HepG2 (cell line): ENCODE results near the gene PPAN. TPM values are rescaled to one million over a fixed set of nuclear protein-coding genes. Genes with fewer than 3 reads are reported as not detected.

ENCODE experiments used
- ATAC-seq: fragments of 200-7000 bp; cut with Tn5 transposase; 3 replicates; pipeline ENCODE4 v1.9.1; 2020; ENCODE audit warnings: mild to moderate bottlenecking, moderate library complexity
- BruUV-seq: library from RNA; stranded (reverse); fragments of 400-500 nt; replicated peaks from 2 replicates; lab custom pipeline; 2021; lab: Mats Ljungman, UMichigan
- CTCF ChIA-PET: fragments of 300-600 bp; formaldehyde crosslinking; extraction: SDS; loops from one replicate; lab custom pipeline; 2021; ENCODE audit warnings: low total read pairs, inconsistent platforms, low intra/inter-chr PET ratio; lab: Yijun Ruan, JAX
- POLR2A ChIA-PET: fragments of 350-600 bp; sonication (Branson Sonifier 250); formaldehyde crosslinking; loops from one replicate; lab custom pipeline; 2020; ENCODE audit warnings: antibody characterized with exemption, inconsistent platforms; lab: Yijun Ruan, JAX
- DNase-seq: peaks from one replicate; pipeline ENCODE4 v3.0.0-alpha.2; 2015; ENCODE audit warnings: low spot score
- FAIRE-seq: peaks from 3 replicates; lab custom pipeline; 2011; peaks lifted over from hg19 to GRCh38; lab: Jason Lieb, UNC
- H2AFZ ChIP-seq: one replicate; pipeline ENCODE4 v1.6.1; 2011; ENCODE audit warnings: low read length, inconsistent platforms
- H3K27ac ChIP-seq: fragments of 300-600 bp; 3 replicates; pipeline ENCODE4 v1.8.0; 2011; ENCODE audit warnings: mixed run types, mild to moderate bottlenecking, mixed read lengths, low read length, inconsistent platforms; ENCODE audit not compliant: insufficient read depth; ENCODE audit errors: extremely low read length
- H3K27me3 ChIP-seq, 2 experiments: fragments of 200-600 bp in 1 of 2; 2 replicates in 1 of 2; 3 replicates in 1 of 2; pipeline versions ENCODE4 v1.6.0 to v1.8.0; 2011; ENCODE audit warnings: low read length in 2 of 2, mild to moderate bottlenecking in 2 of 2, moderate library complexity in 2 of 2, inconsistent platforms in 1 of 2; ENCODE audit not compliant: insufficient read depth in 2 of 2, control insufficient read depth in 1 of 2
- H3K36me3 ChIP-seq, 2 experiments: fragments of 200-600 bp in 1 of 2; replicated peaks in 1 of 2; 2 replicates in 1 of 2; 3 replicates in 1 of 2; pipeline versions ENCODE4 v1.5.1 to v1.8.0; 2011; ENCODE audit warnings: low read length in 2 of 2, inconsistent platforms in 1 of 2; ENCODE audit not compliant: insufficient read depth in 2 of 2, control insufficient read depth in 1 of 2
- H3K4me1 ChIP-seq: 2 replicates; pipeline ENCODE4 v1.5.1; 2012; ENCODE audit warnings: low read length, inconsistent platforms; ENCODE audit not compliant: insufficient read depth
- H3K4me2 ChIP-seq: 2 replicates; pipeline ENCODE4 v1.6.0; 2011; ENCODE audit warnings: low read depth, low read length, inconsistent platforms
- H3K4me3 ChIP-seq, 3 experiments: fragments of 200-600 bp in 1 of 3; sonication (generic), shearing (Covaris generic) in 1 of 3; replicated peaks in 1 of 3; 2 replicates each; pipeline ENCODE4 v1.5.1; 2011 to 2016; ENCODE audit warnings: low read length in 3 of 3, inconsistent platforms in 2 of 3, low read depth in 2 of 3, mild to moderate bottlenecking in 2 of 3, control low read depth in 1 of 3, mixed read lengths in 1 of 3; ENCODE audit not compliant: insufficient read depth in 1 of 3
- H3K79me2 ChIP-seq: one replicate; pipeline ENCODE4 v1.6.1; 2011; ENCODE audit warnings: low read length, inconsistent platforms; ENCODE audit not compliant: insufficient read depth
- H3K9ac ChIP-seq: 2 replicates; pipeline ENCODE4 v1.6.0; 2011; ENCODE audit warnings: mild to moderate bottlenecking, low read depth, low read length, inconsistent platforms; ENCODE audit not compliant: insufficient read depth
- H3K9me3 ChIP-seq: 2 replicates; pipeline ENCODE4 v1.5.1; 2012; ENCODE audit warnings: mild to moderate bottlenecking, low read length
- H4K20me1 ChIP-seq: 2 replicates; pipeline ENCODE4 v1.6.0; 2011; ENCODE audit warnings: inconsistent platforms, mild to moderate bottlenecking, low read length, moderate library complexity; ENCODE audit not compliant: insufficient read depth
- KLF13 ChIP-seq: sonication (generic); formaldehyde crosslinking; IDR thresholded peaks from 2 replicates; pipeline ENCODE4 v1.4.0; 2020; ENCODE audit warnings: mild to moderate bottlenecking, missing genetic modification reagents
- NFATC3 ChIP-seq: sonication (generic); formaldehyde crosslinking; IDR thresholded peaks from 2 replicates; pipeline ENCODE4 v1.5.1; 2020; ENCODE audit warnings: mild to moderate bottlenecking, missing genetic modification reagents
- PHF8 ChIP-seq: sonication (generic); formaldehyde crosslinking; IDR thresholded peaks from 2 replicates; pipeline ENCODE4 v1.5.0; 2020; ENCODE audit warnings: missing genetic modification reagents
- ZMYM3 ChIP-seq: sonication (generic); formaldehyde crosslinking; IDR thresholded peaks from 2 replicates; pipeline ENCODE4 v1.5.1; 2020; ENCODE audit warnings: mild to moderate bottlenecking, missing genetic modification reagents
- ZNF121 ChIP-seq: sonication (generic); formaldehyde crosslinking; IDR thresholded peaks from 2 replicates; pipeline ENCODE4 v1.5.0; 2020; ENCODE audit warnings: mild to moderate bottlenecking, missing genetic modification reagents
- ZNF562 ChIP-seq: sonication (generic); formaldehyde crosslinking; IDR thresholded peaks from 2 replicates; pipeline ENCODE4 v1.8.0; 2022; ENCODE audit warnings: missing genetic modification reagents, borderline replicate concordance
- ZNF768 ChIP-seq: sonication (generic); formaldehyde crosslinking; IDR thresholded peaks from 2 replicates; pipeline ENCODE4 v1.4.0; 2020; ENCODE audit warnings: missing genetic modification reagents
- WGBS: methylation state at CpG from one replicate; pipeline ENCODE4 v1.1.6; 2017; ENCODE audit warnings: low lambda C conversion rate; 5-methylcytosine and 5-hydroxymethylcytosine counted together
- in situ Hi-C: cut with HindIII; loops from 2 replicates; pipeline ENCODE4 v1.10.0; 2017; ENCODE audit warnings: low pct_unique_long_range_greater_than_20kb; ENCODE audit not compliant: extremely low pct_ligation_motif_present
- intact Hi-C: fragments of 100-400 bp; cut with micrococcal nuclease; formaldehyde crosslinking; loops from one replicate; pipeline ENCODE4 v1.10.0; 2022; ENCODE audit not compliant: unreplicated experiment
- polyA plus RNA-seq, 8 experiments: library from polyadenylated mRNA; depleted of rRNA in 3 of 8; stranded (reverse) in 7 of 8; unstranded in 1 of 8; fragments of >200 nt; fragmentation: Illumina TruSeq in 4 of 8; extraction: Trizol in 4 of 8; gene quantifications; 2 replicates each; pipeline versions ENCODE4 v1.2.1 to v1.2.3, GENCODE V29; 2011 to 2016; ENCODE audit warnings: low read depth in 4 of 8, missing spikeins in 1 of 8, mixed read lengths in 1 of 8; ENCODE audit not compliant: insufficient read depth in 1 of 8
- total RNA-seq, 5 experiments: library from RNA; depleted of rRNA; stranded (reverse); fragments of >200 nt; fragmentation: Illumina TruSeq; extraction: Trizol; gene quantifications; 2 replicates each; pipeline ENCODE4 v1.2.3, GENCODE V29; 2016; ENCODE audit warnings: low read depth in 1 of 5
- TF ChIP-seq, protein P1 (sequence below): sonication (generic); formaldehyde crosslinking; IDR thresholded peaks from 2 replicates; pipeline ENCODE4 v1.5.0; 2020; ENCODE audit warnings: mild to moderate bottlenecking, missing genetic modification reagents

PPAN gene
- total and polyA plus RNA-seq, 2 of the 13 experiments (the other 11 are each of a cell fraction or from before 2014, with no cell fraction given): 36.2 to 41.9 TPM

DNA sequence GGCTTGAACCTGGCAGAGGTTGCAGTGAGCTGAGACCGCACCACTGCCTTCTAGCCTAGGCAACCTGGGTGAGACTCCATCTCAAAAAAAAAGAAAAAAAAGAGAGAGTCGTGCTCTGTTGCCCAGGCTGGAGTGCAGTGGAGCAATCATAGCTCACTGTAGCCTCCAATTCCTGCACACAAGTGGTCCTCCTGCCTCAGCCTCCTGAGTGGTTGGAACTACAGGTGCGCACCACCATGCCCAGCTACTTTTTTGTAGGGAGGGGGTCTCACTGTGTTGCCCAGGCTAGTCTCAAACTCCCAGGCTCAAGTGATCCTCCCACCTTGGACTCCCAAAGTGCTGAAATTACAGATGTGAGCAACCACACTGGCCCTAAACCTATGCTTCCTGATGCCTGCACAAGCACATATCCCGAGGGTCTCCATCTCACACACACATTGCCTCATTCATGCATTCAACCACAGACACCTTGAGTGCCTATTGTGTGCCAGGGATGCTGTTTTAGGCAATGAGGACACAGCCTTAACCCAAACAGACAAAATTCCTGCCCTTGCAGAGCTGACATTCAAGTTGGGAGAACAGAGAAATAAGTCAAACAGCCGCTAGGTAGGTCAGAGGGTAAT, 5.9 kb upstream of the PPAN start:
- no peak overlapping the region for H3K4me3 ChIP-seq
- FAIRE-seq (no peak), ATAC-seq (no peak), DNase-seq (no peak)
- ChIA-PET POLR2A (no interaction called here), CTCF (no interaction called here)
- peaks cover 38% of the 10 kb centered on the region for H3K4me1 ChIP-seq
- no peaks in the 10 kb centered on the region for H3K79me2 ChIP-seq
- WGBS: 42% methylated on average over 4 of the region's 5 CpGs
- no peak overlapping the region for H2AFZ ChIP-seq
- H3K4me2 ChIP-seq: no peak overlapping the region
- intact Hi-C loops: no loop called here
- no peak overlapping the region for H3K27ac ChIP-seq
- no TSS peak for BruUV-seq
- in situ Hi-C loops: no loop called here
- H3K9me3 ChIP-seq: no peaks in the 10 kb centered on the region
- no peaks in the 10 kb centered on the region for H3K27me3 ChIP-seq
- no peak overlapping the region for H3K9ac ChIP-seq
- no peaks in the 10 kb centered on the region for H4K20me1 ChIP-seq
- H3K36me3 ChIP-seq: no peaks in the 10 kb centered on the region
- peak; percentile 45 for TF ChIP-seq ZNF121 (CRISPR knock-in tag)
- no peak for TF ChIP-seq ZNF562 (CRISPR knock-in tag)
- TF ChIP-seq, protein P1, sequence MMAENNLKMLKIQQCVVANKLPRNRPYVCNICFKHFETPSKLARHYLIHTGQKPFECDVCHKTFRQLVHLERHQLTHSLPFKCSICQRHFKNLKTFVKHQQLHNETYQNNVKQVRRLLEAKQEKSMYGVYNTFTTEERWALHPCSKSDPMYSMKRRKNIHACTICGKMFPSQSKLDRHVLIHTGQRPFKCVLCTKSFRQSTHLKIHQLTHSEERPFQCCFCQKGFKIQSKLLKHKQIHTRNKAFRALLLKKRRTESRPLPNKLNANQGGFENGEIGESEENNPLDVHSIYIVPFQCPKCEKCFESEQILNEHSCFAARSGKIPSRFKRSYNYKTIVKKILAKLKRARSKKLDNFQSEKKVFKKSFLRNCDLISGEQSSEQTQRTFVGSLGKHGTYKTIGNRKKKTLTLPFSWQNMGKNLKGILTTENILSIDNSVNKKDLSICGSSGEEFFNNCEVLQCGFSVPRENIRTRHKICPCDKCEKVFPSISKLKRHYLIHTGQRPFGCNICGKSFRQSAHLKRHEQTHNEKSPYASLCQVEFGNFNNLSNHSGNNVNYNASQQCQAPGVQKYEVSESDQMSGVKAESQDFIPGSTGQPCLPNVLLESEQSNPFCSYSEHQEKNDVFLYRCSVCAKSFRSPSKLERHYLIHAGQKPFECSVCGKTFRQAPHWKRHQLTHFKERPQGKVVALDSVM (CRISPR knock-in tag): peak; percentile 78
- no peak for TF ChIP-seq NFATC3 (CRISPR knock-in tag)

DNA sequence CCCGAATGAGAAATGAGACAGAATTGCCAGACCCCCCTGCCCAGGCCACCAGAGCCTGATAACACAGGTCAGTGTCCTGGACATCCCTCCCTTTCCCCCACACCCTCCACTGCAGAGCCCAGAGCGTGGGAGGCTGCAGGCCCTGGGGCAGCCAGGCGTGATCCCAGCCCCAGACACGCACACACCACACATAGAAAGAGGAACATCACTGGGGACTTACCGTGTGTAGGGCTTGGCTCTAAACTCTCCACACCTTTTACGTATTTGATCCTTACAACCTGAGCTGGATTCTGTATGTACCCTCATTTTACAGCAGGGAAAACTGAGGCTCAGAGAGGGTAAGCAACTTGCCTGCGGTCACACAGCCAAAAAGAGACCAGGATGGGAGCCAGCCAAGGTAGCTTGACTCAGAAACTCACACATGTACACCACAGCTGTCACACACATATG, 3.4 kb upstream of the PPAN start:
- ChIA-PET CTCF (no interaction called here), POLR2A (interaction anchor here (0.9 kb wide), 2 partner anchors 9 to 168 kb away, joined by 3 read pairs; partner anchors contain the start of genes ICAM1 and P2RY11)
- peak overlapping the region; percentile 78 for H2AFZ ChIP-seq
- no peak for ATAC-seq
- BruUV-seq: no TSS peak
- peak overlapping the region; percentile 87 for H3K4me2 ChIP-seq
- H4K20me1 ChIP-seq: no peaks in the 10 kb centered on the region
- H3K36me3 ChIP-seq: peaks cover 1 to 7% of the 10 kb centered on the region in 2 experiments; a peak in 4 of 5 replicates
- no peak overlapping the region for H3K27ac ChIP-seq
- no peak overlapping the region for H3K9ac ChIP-seq
- no peaks in the 10 kb centered on the region; a peak in 1 of 5 replicates for H3K27me3 ChIP-seq
- peaks cover 13% of the 10 kb centered on the region for H3K79me2 ChIP-seq
- H3K9me3 ChIP-seq: no peaks in the 10 kb centered on the region
- in situ Hi-C loops: no loop called here
- WGBS: 36% methylated on average over 7 of the region's 7 CpGs
- H3K4me1 ChIP-seq: peaks cover 53% of the 10 kb centered on the region
- DNase-seq: no peak
- TF ChIP-seq PHF8: peak; percentile 17; the same call in 1 of the 2 replicates
- TF ChIP-seq KLF13 (CRISPR knock-in tag): no peak
- TF ChIP-seq ZNF768: peak; percentile 96
- peak; percentile 50; the same call in 1 of the 2 replicates for TF ChIP-seq ZMYM3 (CRISPR knock-in tag)
- intact Hi-C loops: no loop called here
- peak overlapping the region in 1 of 3 experiments; percentile 63; a peak in 2 of 6 replicates for H3K4me3 ChIP-seq
- no peak for FAIRE-seq
